HL-60 (cell line): Measurements from ENCODE around the gene IL18.

Source experiments
- CTCF ChIP-seq: IDR thresholded peaks from one replicate; pipeline ENCODE4 v1.5.1; 2011; ENCODE audit warnings: low read length, control low read depth, inconsistent platforms; ENCODE audit not compliant: insufficient read depth
- POLR2AphosphoS5 ChIP-seq: IDR thresholded peaks from 2 replicates; pipeline ENCODE4 v1.6.1; 2012; ENCODE audit warnings: low read depth
- TF ChIP-seq, protein P1 (sequence below): IDR thresholded peaks from 2 replicates; pipeline ENCODE4 v1.6.1; 2012; ENCODE audit warnings: low read depth; ENCODE audit not compliant: insufficient replicate concordance

- TF ChIP-seq POLR2AphosphoS5 (no peak), CTCF (no peak)
- TF ChIP-seq, protein P1, sequence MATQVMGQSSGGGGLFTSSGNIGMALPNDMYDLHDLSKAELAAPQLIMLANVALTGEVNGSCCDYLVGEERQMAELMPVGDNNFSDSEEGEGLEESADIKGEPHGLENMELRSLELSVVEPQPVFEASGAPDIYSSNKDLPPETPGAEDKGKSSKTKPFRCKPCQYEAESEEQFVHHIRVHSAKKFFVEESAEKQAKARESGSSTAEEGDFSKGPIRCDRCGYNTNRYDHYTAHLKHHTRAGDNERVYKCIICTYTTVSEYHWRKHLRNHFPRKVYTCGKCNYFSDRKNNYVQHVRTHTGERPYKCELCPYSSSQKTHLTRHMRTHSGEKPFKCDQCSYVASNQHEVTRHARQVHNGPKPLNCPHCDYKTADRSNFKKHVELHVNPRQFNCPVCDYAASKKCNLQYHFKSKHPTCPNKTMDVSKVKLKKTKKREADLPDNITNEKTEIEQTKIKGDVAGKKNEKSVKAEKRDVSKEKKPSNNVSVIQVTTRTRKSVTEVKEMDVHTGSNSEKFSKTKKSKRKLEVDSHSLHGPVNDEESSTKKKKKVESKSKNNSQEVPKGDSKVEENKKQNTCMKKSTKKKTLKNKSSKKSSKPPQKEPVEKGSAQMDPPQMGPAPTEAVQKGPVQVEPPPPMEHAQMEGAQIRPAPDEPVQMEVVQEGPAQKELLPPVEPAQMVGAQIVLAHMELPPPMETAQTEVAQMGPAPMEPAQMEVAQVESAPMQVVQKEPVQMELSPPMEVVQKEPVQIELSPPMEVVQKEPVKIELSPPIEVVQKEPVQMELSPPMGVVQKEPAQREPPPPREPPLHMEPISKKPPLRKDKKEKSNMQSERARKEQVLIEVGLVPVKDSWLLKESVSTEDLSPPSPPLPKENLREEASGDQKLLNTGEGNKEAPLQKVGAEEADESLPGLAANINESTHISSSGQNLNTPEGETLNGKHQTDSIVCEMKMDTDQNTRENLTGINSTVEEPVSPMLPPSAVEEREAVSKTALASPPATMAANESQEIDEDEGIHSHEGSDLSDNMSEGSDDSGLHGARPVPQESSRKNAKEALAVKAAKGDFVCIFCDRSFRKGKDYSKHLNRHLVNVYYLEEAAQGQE: no peak
These were observed 9.3 kb upstream of the IL18 start for GRCh38 chr11:112173152-112173551.
